NCI-H2107 treated with DMSO at 0.1 percent for 48 hours (cell line): Measurements from ENCODE around the gene GZMM.

ENCODE experiments used
- DNase-seq: peaks from one replicate; lab custom pipeline; 2025; ENCODE audit not compliant: unreplicated experiment; lab: John Stamatoyannopoulos, UW

The GZMM gene

DNA sequence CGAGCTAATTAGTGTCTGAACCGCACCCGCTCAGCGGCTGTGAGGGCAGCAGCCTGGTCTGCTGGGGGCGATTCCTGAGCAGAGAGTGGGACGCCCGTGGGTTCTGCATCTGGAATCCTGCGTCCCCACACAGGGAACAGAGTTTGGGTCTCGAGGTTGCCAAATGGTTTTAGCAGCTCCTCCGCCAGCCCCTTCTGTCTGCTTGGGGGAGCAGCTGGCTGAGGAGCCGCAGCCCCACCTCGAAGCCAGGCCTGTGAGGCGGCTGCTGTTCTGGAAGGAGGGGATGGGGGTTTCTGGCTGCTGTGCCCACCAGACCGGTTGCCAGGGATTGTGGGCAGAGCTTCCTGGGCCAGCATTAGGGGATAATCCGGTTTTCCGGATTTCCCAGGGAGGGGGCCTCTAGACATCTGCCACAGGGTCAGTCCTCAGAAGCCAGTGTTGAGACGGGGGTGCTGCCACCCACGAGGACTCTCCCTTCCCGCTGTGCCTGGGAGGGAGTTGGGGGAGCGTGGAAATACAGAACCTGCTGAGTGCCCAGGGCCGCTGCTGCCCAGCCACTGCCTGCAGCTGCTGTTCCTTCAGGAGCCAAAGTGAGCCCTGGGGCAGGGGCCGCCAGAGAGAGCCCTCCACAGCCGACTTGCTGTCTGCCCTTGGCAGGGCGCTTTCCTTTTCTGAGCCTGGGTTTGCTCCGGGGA lies 10.3 kb upstream of the GZMM start:
- DNase-seq = no peak

DNA sequence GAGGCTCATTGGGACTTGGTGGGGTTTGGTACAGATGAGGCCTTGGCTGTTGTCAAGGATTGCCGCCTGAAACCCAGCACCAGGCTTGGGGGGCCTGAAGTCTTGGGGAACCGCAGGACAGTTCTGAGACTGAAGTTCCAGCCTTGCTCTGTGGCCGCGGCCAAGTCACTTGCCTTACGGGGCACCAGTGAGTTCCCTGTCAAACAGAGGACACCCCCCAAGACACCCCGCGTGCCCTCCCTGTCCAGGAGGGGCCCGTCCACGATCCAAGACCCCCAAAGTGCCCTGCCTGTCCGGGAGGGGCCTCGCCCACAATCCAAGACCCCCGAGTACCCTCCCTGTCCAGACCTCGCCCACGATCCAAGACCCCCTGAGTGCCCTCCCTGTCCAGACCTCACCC lies 9.8 kb upstream of the GZMM start:
- no peak for DNase-seq

DNA sequence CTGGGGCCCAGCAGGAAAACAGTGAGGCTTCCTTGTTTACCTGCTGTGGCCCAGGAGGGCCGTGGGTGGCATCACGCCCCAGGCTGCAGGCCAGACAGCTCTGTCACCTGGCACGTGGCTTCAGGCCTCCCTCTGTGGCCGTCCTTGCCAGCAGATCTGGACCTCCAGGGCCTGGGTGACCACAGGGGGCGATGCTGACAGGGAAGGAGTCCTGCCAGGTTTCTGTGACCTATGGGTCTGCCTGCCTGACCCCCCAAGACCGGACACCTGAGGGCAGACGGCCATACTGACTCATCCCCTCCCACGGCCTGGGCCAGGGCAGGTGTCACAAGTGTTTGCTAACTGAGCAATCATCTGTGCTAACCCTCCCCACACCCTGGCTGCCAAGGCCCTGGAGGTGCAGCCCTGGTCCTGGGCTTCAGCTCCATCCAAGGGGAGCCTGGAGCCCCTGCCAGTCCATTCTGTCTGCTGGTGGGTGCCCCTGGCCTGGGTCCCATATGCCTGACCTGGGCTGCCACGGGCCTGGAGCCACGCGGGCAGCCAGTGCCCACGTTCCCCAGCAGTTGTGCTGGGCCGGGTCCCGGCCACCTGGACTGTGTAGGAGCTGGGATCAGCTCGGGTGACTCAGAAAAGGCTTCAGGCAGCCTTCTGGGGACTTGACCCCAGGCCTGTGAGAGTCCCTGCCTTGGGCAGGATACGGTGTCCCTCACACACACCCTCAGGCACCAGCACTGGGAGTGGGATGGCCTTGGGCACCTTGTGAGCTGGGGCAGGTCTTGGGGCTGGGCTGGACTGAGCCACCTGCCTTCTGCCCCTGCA lies 8.6 kb upstream of the GZMM start:
- DNase-seq = no peak

DNA sequence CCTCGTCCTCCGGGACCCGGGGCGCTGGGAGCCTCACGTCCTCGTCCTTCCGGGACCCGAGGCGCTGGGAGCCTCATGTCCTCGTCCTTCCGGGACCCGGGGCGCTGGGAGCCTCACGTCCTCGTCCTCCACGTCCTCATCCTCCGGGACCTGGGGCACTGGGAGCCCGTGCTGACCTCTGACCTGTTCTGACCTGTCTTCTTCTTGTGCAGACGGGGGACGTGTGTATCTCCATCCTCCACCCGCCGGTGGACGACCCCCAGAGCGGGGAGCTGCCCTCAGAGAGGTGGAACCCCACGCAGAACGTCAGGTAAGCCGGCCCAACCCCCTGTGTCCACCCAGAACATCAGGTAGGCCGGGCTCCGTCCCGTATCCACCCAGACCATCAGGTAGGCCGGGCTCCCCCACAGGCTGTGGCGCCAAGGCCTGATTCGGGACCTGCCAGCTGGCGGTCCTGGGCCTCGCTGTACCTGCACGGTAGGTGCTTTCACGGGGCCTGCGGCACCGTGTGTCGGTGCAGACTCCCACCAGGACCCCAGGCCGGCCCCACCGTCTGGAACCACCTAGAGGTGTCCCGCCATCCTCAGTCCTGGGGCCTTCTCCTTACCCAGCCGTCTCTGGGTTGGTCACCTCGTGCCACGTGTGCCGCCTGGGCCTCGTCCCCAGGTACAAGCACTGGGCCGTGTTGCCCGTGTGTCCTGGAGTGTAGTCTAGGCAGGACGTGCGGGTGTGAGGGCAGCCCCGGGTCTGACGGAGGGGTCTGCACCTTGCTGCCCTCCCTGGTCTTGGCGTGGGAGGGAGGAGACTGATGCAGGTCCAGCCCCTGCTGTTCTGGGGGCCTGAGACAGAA lies 7.6 kb upstream of the GZMM start:
- DNase-seq = no peak

DNA sequence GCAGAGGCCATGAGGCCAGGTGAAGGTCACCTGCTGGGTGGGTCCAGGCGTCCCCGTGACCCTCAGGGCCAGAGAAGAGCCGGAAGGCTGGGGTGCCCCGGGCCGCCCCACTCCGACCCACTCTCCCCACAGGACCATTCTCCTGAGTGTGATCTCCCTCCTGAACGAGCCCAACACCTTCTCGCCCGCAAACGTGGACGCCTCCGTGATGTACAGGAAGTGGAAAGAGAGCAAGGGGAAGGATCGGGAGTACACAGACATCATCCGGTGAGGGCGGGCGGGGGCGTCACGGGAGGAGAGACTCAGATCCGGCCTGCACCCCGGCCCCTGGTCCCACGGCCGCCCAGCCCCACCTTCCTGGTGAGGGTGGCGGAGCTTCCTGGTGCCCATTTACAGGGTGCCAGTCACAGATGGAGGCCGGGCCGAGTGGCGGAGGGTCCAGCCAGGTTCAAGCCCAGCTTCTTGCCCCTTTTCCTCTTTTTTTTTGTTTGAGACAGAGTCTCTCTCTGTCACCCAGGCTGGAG lies 6.9 kb upstream of the GZMM start:
- DNase-seq = no peak

DNA sequence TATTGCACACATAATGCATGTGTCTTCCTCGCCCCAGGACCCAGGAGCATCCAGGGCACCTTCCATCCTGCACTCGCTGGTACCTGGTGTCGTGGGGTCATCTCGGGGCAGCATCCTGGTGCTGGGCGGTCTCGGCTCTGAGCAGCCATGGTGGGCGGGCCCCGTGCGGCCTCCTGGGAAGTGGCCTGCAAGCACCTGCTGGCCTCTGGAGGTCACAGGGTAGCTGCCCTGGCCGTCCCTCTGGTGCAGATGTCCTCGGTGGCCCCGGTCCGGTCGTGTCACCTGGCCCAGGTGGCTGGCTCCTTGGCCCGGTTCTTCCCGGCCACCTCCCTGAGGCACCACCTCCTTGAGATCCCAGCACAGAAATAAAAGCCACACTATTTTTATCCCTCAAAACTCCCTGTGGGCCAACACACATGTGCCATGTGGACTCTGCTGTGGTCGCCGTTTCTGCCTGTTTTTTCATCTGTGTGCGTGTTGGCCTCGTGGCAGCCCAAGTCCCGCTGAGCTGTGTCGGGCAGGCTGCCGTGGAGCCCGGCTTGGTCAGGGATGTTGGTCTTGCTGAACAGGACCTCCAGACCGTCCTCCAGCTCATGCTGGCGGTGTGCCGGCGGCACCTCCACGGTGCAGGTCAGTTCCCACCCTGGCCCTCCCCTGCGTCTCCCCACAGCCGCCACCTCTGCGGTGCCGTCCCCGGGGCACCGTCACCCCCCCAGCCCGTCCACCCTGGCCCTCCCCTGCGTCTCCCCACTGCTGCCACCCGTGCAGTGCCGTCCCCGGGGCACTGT lies 5.0 kb upstream of the GZMM start:
- DNase-seq = no peak

DNA sequence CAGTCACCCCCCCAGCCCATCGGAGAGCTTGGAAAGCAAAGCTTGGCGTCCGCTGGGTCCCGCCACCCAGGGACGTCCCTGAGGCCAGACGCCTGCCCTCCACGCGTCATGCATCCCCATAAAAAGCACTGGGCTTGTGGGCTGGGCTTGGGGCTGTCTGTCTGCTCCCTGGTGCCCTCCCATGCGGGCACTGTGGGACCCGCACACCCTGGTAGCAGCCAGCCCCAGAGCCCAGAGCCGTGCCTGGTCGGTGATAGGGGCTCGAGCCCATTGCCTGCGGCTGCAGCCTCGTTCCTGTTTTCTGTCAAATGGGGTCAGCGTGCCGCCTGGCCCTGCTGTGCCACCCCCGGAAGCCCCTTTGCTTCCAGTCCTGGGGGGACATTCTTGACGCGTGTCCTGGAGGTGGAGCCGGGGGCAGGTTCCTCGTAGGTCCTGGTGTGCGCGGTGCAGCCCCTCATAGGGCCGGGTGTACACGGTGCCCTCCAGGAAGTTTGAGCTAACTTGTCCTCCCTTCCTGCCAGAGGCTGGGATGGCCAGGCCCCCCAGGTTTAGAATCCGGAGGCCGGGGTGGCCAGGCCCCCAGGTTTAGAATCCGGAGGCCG lies 4.3 kb upstream of the GZMM start:
- DNase-seq = no peak

DNA sequence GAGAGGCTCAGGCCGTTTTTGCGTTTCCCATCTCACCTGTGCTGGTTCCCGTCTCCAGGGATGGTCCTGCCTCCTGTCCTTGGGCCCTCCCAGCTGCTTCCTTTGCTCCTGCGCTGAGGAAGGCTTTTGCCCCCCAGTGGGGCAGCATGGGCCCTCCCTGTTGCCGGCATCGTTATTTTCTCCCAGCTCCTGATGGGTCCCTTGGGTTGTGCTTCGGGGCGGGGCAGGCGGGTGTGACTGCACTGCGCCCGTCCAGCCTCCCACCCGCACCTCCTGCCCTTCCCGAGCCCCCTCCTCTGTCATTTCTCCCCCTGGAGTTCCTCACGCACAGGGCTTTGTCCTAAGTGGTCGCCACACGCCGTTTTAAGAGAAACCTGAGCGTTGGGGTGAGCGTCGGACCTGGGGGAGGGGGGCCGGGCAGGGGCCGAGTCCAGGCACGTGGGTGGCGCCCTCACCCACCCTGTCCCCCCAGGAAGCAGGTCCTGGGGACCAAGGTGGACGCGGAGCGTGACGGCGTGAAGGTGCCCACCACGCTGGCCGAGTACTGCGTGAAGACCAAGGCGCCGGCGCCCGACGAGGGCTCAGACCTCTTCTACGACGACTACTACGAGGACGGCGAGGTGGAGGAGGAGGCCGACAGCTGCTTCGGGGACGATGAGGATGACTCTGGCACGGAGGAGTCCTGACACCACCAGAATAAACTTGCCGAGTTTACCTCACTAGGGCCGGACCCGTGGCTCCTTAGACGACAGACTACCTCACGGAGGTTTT lies 2.8 kb upstream of the GZMM start:
- no peak for DNase-seq

DNA sequence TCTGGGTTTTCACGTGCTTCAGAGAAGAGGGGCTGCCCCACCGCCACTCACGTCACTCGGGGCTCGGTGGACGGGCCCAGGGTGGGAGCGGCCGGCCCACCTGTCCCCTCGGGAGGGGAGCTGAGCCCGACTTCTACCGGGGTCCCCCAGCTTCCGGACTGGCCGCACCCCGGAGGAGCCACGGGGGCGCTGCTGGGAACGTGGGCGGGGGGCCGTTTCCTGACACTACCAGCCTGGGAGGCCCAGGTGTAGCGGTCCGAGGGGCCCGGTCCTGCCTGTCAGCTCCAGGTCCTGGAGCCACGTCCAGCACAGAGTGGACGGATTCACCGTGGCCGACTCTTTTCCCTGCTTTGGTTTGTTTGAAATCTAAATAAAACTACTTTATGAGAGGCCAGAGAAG lies 2.2 kb upstream of the GZMM start:
- DNase-seq = no peak

DNA sequence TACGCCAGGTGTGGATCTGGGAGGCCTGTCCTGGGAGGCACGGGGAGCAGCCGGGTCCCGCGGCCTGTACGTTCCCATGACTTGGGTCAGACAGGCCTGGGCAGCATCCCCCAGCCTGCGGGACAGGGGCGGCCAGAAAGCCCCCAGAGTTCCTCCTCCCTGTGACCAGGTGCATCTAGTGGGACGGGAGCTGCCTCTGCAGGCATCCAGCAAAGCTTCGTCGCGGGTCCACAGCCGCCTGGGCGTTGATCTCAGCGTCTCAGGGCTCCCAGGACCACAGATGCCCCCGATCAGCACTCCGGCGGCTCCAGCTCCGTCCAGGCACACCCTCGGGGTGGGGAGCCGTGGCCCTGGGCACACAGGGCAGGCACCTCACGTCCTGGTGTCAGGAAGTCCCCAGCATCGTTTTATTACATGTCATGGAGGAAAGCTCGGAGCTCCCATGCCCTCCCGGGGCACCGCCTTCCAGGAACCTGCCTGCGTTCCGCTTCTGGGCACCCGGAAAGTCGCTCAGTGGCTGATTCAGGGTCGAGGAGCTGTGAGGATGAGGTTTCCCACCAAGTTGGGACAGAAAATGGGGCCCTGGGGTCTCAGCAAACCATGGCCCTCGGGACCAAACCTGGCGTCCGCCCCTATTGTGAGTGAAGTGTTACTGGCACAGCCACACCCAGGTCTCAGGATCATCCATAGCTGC lies 1.5 kb upstream of the GZMM start:
- DNase-seq = no peak

DNA sequence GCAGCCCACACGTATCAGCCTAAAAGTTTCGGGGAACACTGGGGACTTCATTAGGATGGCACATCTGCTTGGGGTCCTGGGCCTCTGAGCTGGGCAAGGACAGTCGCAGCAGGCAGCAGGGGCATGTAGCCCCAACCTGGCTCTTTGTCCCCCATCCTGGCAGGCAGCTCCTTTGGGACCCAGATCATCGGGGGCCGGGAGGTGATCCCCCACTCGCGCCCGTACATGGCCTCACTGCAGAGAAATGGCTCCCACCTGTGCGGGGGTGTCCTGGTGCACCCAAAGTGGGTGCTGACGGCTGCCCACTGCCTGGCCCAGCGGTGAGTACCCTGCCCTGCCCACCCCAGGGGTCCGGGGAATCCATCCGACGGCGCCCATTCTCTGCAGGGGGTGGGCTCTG lies 3.3 kb downstream of the GZMM start:
- DNase-seq = no peak

DNA sequence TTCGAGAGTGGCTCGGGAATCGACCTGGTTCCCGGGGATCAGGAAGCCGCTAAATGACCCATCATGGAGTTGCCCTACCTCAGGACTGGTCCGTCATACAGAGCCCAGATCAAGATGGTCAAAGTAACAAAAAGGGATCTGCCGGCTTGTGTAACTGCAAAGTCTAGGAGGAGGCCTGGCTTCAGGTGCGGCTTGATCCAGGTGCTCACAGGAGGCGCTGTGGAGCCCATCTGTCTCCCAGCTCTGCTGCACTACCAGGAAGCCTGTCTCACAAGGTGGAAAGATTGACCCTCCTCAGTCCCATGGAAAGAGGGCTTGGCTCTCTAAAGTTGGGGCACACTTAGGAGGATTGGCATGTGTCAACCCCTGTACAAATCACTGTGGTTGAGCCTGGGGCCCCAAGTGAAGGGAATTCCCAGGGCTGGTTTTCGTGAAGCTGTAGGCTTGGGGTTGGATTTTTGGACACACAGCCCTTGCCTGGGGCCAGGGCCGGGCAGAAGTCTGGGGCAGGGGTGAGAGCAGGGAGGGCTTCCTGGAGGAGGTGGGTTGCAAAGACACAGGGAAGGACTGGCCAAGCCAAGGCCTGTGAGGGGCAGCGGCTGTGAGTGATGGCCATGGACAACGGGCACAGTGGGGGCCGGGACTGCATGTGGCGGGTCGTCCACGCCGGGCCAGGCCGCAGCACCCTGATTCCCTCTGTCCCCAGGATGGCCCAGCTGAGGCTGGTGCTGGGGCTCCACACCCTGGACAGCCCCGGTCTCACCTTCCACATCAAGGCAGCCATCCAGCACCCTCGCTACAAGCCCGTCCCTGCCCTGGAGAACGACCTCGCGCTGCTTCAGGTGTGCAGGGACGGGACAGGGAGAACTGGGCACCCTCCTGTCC lies 4.2 kb downstream of the GZMM start:
- DNase-seq = no peak

DNA sequence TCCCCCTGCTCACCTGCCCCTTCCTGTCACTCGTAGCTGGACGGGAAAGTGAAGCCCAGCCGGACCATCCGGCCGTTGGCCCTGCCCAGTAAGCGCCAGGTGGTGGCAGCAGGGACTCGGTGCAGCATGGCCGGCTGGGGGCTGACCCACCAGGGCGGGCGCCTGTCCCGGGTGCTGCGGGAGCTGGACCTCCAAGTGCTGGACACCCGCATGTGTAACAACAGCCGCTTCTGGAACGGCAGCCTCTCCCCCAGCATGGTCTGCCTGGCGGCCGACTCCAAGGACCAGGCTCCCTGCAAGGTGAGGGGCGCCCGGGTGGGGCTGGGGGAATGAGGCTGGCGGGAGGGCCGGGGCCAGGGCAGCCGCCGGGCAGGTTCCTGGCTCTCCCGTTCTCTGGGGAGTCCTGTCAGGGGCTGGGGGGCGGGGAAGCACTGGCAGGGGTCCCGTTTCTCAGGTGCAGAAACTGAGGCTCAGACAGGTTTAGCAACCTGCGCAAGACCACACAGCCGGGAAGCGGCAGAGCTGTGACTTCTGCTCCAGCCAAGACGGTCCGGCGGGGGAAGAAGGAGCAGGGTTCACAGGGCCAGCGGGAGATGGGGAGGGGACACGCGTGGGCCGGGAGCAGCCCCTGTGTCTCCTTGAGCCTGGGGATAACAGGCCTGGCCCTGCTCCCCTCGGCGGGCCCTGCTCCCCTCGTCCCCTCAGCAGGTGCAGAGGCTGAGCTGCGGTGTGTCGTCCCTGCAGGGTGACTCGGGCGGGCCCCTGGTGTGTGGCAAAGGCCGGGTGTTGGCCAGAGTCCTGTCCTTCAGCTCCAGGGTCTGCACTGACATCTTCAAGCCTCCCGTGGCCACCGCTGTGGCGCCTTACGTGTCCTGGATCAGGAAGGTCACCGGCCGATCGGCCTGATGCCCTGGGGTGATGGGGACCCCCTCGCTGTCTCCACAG lies 5.3 kb downstream of the GZMM start:
- no peak for DNase-seq

DNA sequence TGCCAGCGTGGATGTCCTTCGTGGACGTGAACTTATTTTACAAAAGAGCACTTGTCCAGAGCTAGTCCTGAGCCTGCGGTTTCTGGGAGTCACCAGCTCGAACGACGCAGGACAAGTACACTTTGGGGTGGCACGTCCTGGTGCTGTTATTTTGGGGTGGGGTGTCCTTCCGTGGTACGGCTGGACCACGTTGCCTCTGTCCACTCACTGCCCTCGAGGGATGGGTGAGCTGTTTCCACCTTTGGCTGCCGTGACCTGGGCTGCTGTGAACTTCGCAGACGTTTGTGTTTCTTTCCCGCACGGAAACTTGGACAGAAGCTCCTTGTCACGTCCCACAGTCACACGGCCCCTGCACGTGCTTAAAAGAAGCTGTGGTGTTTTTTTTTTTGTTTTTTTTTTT lies 11.0 kb downstream of the GZMM start:
- DNase-seq = no peak

DNA sequence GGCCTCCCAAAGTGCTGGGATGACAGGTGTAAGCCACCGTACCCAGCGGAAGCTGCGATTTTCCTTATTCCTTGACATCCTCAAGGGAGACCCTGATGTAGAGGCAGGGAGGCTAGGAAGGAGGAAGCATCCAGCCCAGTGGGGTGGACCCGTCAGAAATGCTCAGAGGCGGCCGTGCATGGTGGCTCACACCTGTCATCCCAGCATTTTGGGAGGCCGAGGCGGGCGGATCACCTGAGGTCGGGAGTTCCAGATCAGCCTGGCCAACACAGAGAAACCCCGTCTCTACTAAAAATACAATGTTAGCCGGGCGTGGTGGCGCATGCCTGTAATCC lies 11.6 kb downstream of the GZMM start:
- DNase-seq = no peak

DNA sequence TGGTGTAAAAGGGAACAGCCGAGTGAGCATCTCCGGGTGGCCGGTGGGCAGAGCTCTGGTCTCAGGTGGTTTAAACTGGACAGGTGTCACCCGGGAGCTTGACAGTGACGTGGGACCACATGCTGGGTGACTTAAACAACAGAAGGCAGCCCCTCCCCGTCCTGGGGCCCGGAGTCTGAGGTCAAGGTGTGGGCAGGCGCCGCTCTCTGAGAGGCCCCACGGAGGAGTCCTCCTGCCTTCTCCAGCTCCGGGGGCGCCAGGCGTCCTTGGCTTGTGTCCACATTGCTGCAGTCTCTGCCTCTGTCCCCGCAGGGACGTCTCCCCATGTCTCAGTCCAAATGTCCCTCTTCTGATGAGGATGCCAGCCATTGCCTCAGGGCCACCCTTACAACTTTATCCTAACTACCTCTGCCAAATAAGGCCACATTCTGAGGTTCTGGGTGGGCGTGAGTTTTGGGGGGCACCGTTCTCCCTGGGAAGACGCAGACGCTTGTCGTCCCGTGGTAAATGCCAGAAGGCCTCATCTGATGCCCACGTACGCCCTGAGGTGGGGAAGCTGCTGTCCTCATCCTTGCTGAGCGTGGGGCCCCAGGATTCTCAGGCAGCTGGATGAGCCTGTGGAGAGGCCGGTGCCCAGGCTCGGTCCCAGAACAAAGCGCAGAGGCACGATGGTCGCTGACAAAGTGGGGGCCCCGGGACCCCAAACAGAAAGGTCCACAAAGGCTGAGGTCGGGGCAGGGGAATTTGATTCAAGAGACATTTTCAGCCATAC lies 12.9 kb downstream of the GZMM start:
- DNase-seq = no peak
